ENCODE data around the gene JARID2.
A peak's percentile ranks its signal among the peaks of the same experiment; 100 is the strongest.
"Not testable (repeated sequence)": the region's sequence is repeated elsewhere in the genome, so short reads cannot be mapped to it uniquely, and the experiment has no call there.

The JARID2 gene

GRCh38 chr6:15316754-15317153 is 70.9 kb downstream of the JARID2 start:
- no peak for DNase-seq

GRCh38 chr6:15317251-15317650 is 71.4 kb downstream of the JARID2 start:
- no peak for DNase-seq

- DNase-seq = no peak
These were observed 72.3 kb downstream of the JARID2 start for GRCh38 chr6:15317934-15318902.

- no peak for DNase-seq
These were observed 73.8 kb downstream of the JARID2 start for GRCh38 chr6:15319677-15320076.

- DNase-seq = no peak
These were observed 74.8 kb downstream of the JARID2 start for GRCh38 chr6:15320693-15321092.

- DNase-seq = no peak
These were observed 76.3 kb downstream of the JARID2 start for GRCh38 chr6:15322184-15322583.

GRCh38 chr6:15322781-15323536 is 77.1 kb downstream of the JARID2 start:
- DNase-seq = no peak

- not testable (repeated sequence) for DNase-seq
These were observed 77.7 kb downstream of the JARID2 start for GRCh38 chr6:15323611-15324010.

- DNase-seq = no peak
These were observed 78.6 kb downstream of the JARID2 start for GRCh38 chr6:15324427-15324985.

- DNase-seq = no peak
These were observed 79.7 kb downstream of the JARID2 start for GRCh38 chr6:15325540-15325955.

GRCh38 chr6:15326067-15326614 is 80.3 kb downstream of the JARID2 start:
- DNase-seq = no peak

- no peak for DNase-seq
These were observed 81.4 kb downstream of the JARID2 start for GRCh38 chr6:15327271-15327670.

GRCh38 chr6:15329197-15329671 is 83.4 kb downstream of the JARID2 start:
- DNase-seq = peak; percentile 28

- peak; percentile 57 for DNase-seq
These were observed 84.5 kb downstream of the JARID2 start for GRCh38 chr6:15330174-15330944.

GRCh38 chr6:15331143-15331542 is 85.3 kb downstream of the JARID2 start:
- no peak for DNase-seq

GRCh38 chr6:15331629-15332251 is 85.9 kb downstream of the JARID2 start:
- DNase-seq = no peak

GRCh38 chr6:15332446-15332845 is 86.6 kb downstream of the JARID2 start:
- DNase-seq = peak; percentile 40

- peak; percentile 52 for DNase-seq
These were observed 89.5 kb downstream of the JARID2 start for GRCh38 chr6:15335385-15335784.

GRCh38 chr6:15335916-15336315 is 90.0 kb downstream of the JARID2 start:
- DNase-seq = no peak

GRCh38 chr6:15336900-15337560 is 91.2 kb downstream of the JARID2 start:
- DNase-seq = peak; percentile 39

- peak; percentile 39 for DNase-seq
These were observed 91.7 kb downstream of the JARID2 start for GRCh38 chr6:15337582-15337981.

Measured in MV-4-11 (cell line).